HepG2 (cell line): ENCODE data around the gene DDRGK1. TPM values are rescaled to one million over a fixed set of nuclear protein-coding genes. Genes with fewer than 3 reads are reported as not detected.
A peak's percentile ranks its signal among the peaks of the same experiment; 100 is the strongest.

Source experiments
- DNMT1 ChIP-seq: sonication (generic); formaldehyde crosslinking; IDR thresholded peaks from 2 replicates; pipeline ENCODE4 v1.5.1; 2020; ENCODE audit warnings: mild to moderate bottlenecking, missing genetic modification reagents
- MIER2 ChIP-seq: IDR thresholded peaks from 2 replicates; pipeline ENCODE4 v1.6.1; 2016; ENCODE audit warnings: missing biosample characterization, missing genetic modification reagents
- NCOA1 ChIP-seq: sonication (generic); formaldehyde crosslinking; IDR thresholded peaks from 2 replicates; pipeline ENCODE4 v1.9.0; 2021; ENCODE audit warnings: missing genetic modification reagents
- NFKBIZ ChIP-seq: IDR thresholded peaks from 2 replicates; pipeline ENCODE4 v1.6.1; 2018; ENCODE audit warnings: missing genetic modification reagents, missing compliant biosample characterization
- PCBP1 ChIP-seq: fragments of 200-400 bp; formaldehyde crosslinking; IDR thresholded peaks from 2 replicates; pipeline ENCODE4 v1.6.1; 2017; ENCODE audit warnings: mild to moderate bottlenecking, low read depth, low read length, borderline replicate concordance
- REPIN1 ChIP-seq: sonication (generic); formaldehyde crosslinking; IDR thresholded peaks from 2 replicates; pipeline ENCODE4 v1.8.0; 2022; ENCODE audit warnings: missing genetic modification reagents, low read depth, mild to moderate bottlenecking, borderline replicate concordance
- RFX1 ChIP-seq: fragments of 450-650 bp; IDR thresholded peaks from 2 replicates; pipeline ENCODE4 v1.6.1; 2017
- TBX2 ChIP-seq: sonication (generic); formaldehyde crosslinking; IDR thresholded peaks from 2 replicates; pipeline ENCODE4 v1.5.0; 2020; ENCODE audit warnings: missing genetic modification reagents, mild to moderate bottlenecking, borderline replicate concordance
- TEAD2 ChIP-seq: sonication (generic); formaldehyde crosslinking; IDR thresholded peaks from 2 replicates; pipeline ENCODE4 v1.9.0; 2021; ENCODE audit warnings: missing genetic modification reagents
- TP53 ChIP-seq: sonication (generic); formaldehyde crosslinking; conservative IDR thresholded peaks from 2 replicates; pipeline ENCODE4 v1.4.0; 2020; ENCODE audit warnings: missing genetic modification reagents
- ZKSCAN5 ChIP-seq: sonication (generic); formaldehyde crosslinking; IDR thresholded peaks from 2 replicates; pipeline ENCODE4 v1.5.1; 2020; ENCODE audit warnings: mild to moderate bottlenecking, missing genetic modification reagents
- ZNF296 ChIP-seq: sonication (generic); formaldehyde crosslinking; conservative IDR thresholded peaks from 2 replicates; pipeline ENCODE4 v1.5.0; 2020; ENCODE audit warnings: mild to moderate bottlenecking, missing genetic modification reagents
- ZSCAN12 ChIP-seq: sonication (generic); formaldehyde crosslinking; IDR thresholded peaks from 2 replicates; pipeline ENCODE4 v1.9.0; 2021; ENCODE audit warnings: mild to moderate bottlenecking, missing genetic modification reagents
- ZSCAN25 ChIP-seq: sonication (generic); formaldehyde crosslinking; IDR thresholded peaks from 2 replicates; pipeline ENCODE4 v1.8.0; 2022; ENCODE audit warnings: mild to moderate bottlenecking, missing genetic modification reagents
- polyA plus RNA-seq, 8 experiments: library from polyadenylated mRNA; depleted of rRNA in 3 of 8; stranded (reverse) in 7 of 8; unstranded in 1 of 8; fragments of >200 nt; fragmentation: Illumina TruSeq in 4 of 8; extraction: Trizol in 4 of 8; gene quantifications; 2 replicates each; pipeline versions ENCODE4 v1.2.1 to v1.2.3, GENCODE V29; 2011 to 2016; ENCODE audit warnings: low read depth in 4 of 8, missing spikeins in 1 of 8, mixed read lengths in 1 of 8; ENCODE audit not compliant: insufficient read depth in 1 of 8
- total RNA-seq, 5 experiments: library from RNA; depleted of rRNA; stranded (reverse); fragments of >200 nt; fragmentation: Illumina TruSeq; extraction: Trizol; gene quantifications; 2 replicates each; pipeline ENCODE4 v1.2.3, GENCODE V29; 2016; ENCODE audit warnings: low read depth in 1 of 5
- TF ChIP-seq, protein P1 (sequence below): sonication (generic); formaldehyde crosslinking; IDR thresholded peaks from 2 replicates; pipeline ENCODE4 v1.5.0; 2020; ENCODE audit warnings: mild to moderate bottlenecking, missing genetic modification reagents
- TF ChIP-seq, protein P2 (sequence below): sonication (generic); formaldehyde crosslinking; IDR thresholded peaks from 2 replicates; pipeline ENCODE4 v1.4.0; 2020; ENCODE audit warnings: mild to moderate bottlenecking, missing genetic modification reagents, borderline replicate concordance
- TF ChIP-seq, protein P3 (sequence below): sonication (generic); formaldehyde crosslinking; IDR thresholded peaks from 2 replicates; pipeline ENCODE4 v1.4.0; 2020; ENCODE audit warnings: missing genetic modification reagents
- TF ChIP-seq, protein P4 (sequence below): sonication (generic); formaldehyde crosslinking; IDR thresholded peaks from 2 replicates; pipeline ENCODE4 v1.4.0; 2020; ENCODE audit warnings: mild to moderate bottlenecking, low read depth, missing genetic modification reagents
- TF ChIP-seq, protein P5 (sequence below): sonication (generic); formaldehyde crosslinking; conservative IDR thresholded peaks from 2 replicates; pipeline ENCODE4 v1.8.0; 2022; ENCODE audit warnings: mild to moderate bottlenecking, moderate library complexity, missing genetic modification reagents
- TF ChIP-seq, protein P6 (sequence below): sonication (generic); formaldehyde crosslinking; IDR thresholded peaks from 2 replicates; pipeline ENCODE4 v1.5.0; 2020; ENCODE audit warnings: mild to moderate bottlenecking, low read depth, missing genetic modification reagents, borderline replicate concordance

The DDRGK1 gene
- total and polyA plus RNA-seq, 2 of the 13 experiments (the other 11 are each of a cell fraction or from before 2014, with no cell fraction given) = 96.7 to 149 TPM

DNA sequence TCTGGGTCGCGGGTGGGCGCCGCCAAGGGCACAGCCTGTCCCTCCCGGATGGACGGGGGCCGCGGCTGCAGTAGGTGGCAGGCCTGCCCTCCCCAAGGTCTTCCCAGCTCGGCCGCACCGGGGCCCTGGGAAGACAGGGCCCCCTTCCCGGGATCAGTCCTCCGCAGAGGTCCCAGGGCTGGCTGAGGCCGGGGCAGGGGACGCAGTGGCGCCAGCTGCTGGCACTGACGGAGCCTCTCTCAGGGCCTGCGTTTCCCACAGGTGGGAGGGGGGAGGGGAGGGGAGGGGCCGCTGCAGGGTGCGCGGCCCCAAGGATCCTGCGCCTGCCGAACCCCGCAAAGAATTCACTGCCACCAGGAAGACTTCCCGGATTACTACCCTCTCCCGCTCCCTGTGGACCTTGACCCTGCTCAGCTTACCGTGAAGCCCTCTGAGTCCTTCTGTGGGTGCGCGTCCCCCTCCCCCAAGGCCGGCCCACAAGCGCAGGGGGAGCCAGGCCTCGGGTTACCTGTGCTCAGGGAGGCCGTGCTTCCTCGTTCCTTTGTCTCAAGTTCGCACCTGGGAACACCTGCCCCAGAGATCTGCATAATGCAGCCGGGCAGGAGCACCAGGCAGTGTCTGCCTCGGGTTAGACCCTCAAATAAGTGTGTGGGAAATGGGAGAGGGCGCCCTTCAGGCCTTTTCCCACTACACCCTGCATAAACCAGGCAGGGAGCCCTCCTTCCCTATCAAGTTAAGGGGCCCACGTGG is 36.2 kb downstream of the DDRGK1 start (continued):
- TF ChIP-seq, protein P1, sequence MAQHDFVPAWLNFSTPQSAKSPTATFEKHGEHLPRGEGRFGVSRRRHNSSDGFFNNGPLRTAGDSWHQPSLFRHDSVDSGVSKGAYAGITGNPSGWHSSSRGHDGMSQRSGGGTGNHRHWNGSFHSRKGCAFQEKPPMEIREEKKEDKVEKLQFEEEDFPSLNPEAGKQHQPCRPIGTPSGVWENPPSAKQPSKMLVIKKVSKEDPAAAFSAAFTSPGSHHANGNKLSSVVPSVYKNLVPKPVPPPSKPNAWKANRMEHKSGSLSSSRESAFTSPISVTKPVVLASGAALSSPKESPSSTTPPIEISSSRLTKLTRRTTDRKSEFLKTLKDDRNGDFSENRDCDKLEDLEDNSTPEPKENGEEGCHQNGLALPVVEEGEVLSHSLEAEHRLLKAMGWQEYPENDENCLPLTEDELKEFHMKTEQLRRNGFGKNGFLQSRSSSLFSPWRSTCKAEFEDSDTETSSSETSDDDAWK (CRISPR knock-in tag) = no peak
- TF ChIP-seq MIER2 = peak; percentile 48; the same call in 1 of the 2 replicates
- TF ChIP-seq ZSCAN25 = peak; percentile 91
- TF ChIP-seq, protein P2, sequence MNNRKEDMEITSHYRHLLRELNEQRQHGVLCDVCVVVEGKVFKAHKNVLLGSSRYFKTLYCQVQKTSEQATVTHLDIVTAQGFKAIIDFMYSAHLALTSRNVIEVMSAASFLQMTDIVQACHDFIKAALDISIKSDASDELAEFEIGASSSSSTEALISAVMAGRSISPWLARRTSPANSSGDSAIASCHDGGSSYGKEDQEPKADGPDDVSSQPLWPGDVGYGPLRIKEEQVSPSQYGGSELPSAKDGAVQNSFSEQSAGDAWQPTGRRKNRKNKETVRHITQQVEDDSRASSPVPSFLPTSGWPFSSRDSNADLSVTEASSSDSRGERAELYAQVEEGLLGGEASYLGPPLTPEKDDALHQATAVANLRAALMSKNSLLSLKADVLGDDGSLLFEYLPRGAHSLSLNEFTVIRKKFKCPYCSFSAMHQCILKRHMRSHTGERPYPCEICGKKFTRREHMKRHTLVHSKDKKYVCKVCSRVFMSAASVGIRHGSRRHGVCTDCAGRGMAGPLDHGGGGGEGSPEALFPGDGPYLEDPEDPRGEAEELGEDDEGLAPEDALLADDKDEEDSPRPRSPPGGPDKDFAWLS (CRISPR knock-in tag) = no peak
- TF ChIP-seq DNMT1 (CRISPR knock-in tag) = peak; percentile 23; the same call in 1 of the 2 replicates
- TF ChIP-seq, protein P3, sequence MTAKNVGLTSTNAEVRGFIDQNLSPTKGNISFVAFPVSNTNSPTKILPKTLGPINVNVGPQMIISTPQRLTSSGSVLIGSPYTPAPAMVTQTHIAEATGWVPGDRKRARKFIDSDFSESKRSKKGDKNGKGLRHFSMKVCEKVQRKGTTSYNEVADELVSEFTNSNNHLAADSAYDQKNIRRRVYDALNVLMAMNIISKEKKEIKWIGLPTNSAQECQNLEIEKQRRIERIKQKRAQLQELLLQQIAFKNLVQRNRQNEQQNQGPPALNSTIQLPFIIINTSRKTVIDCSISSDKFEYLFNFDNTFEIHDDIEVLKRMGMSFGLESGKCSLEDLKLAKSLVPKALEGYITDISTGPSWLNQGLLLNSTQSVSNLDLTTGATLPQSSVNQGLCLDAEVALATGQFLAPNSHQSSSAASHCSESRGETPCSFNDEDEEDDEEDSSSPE = no peak
- TF ChIP-seq, protein P4, sequence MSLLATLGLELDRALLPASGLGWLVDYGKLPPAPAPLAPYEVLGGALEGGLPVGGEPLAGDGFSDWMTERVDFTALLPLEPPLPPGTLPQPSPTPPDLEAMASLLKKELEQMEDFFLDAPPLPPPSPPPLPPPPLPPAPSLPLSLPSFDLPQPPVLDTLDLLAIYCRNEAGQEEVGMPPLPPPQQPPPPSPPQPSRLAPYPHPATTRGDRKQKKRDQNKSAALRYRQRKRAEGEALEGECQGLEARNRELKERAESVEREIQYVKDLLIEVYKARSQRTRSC (CRISPR knock-in tag) = no peak
- peak; percentile 97 for TF ChIP-seq PCBP1
- TF ChIP-seq TBX2 = peak; percentile 89
- no peak for TF ChIP-seq TP53
- TF ChIP-seq TEAD2 (CRISPR knock-in tag) = no peak
- TF ChIP-seq, protein P5, sequence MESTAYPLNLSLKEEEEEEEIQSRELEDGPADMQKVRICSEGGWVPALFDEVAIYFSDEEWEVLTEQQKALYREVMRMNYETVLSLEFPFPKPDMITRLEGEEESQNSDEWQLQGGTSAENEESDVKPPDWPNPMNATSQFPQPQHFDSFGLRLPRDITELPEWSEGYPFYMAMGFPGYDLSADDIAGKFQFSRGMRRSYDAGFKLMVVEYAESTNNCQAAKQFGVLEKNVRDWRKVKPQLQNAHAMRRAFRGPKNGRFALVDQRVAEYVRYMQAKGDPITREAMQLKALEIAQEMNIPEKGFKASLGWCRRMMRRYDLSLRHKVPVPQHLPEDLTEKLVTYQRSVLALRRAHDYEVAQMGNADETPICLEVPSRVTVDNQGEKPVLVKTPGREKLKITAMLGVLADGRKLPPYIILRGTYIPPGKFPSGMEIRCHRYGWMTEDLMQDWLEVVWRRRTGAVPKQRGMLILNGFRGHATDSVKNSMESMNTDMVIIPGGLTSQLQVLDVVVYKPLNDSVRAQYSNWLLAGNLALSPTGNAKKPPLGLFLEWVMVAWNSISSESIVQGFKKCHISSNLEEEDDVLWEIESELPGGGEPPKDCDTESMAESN (CRISPR knock-in tag) = peak; percentile 80
- TF ChIP-seq ZKSCAN5 (CRISPR knock-in tag) = no peak
- TF ChIP-seq NCOA1 (CRISPR knock-in tag) = 0 out of 2 replicates have a peak, but pooled peaks have one; percentile 93
- no peak for TF ChIP-seq ZSCAN12 (CRISPR knock-in tag)
- TF ChIP-seq ZNF296 (CRISPR knock-in tag) = no peak; the same call in 1 of the 2 replicates
- peak; percentile 88; the same call in 1 of the 2 replicates for TF ChIP-seq NFKBIZ
- TF ChIP-seq, protein P6, sequence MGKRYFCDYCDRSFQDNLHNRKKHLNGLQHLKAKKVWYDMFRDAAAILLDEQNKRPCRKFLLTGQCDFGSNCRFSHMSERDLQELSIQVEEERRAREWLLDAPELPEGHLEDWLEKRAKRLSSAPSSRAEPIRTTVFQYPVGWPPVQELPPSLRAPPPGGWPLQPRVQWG (CRISPR knock-in tag) = no peak
- TF ChIP-seq RFX1 = no peak
- TF ChIP-seq REPIN1 (CRISPR knock-in tag) = peak; percentile 80
